NCI-H345 treated with DMSO at 0.1 percent for 48 hours (cell line): Measurements from ENCODE around the gene JOSD1.
A peak's percentile ranks its signal among the peaks of the same experiment; 100 is the strongest.

Experiments used
- DNase-seq: peaks from one replicate; lab custom pipeline; 2025; ENCODE audit not compliant: unreplicated experiment; lab: John Stamatoyannopoulos, UW

JOSD1 gene

DNA sequence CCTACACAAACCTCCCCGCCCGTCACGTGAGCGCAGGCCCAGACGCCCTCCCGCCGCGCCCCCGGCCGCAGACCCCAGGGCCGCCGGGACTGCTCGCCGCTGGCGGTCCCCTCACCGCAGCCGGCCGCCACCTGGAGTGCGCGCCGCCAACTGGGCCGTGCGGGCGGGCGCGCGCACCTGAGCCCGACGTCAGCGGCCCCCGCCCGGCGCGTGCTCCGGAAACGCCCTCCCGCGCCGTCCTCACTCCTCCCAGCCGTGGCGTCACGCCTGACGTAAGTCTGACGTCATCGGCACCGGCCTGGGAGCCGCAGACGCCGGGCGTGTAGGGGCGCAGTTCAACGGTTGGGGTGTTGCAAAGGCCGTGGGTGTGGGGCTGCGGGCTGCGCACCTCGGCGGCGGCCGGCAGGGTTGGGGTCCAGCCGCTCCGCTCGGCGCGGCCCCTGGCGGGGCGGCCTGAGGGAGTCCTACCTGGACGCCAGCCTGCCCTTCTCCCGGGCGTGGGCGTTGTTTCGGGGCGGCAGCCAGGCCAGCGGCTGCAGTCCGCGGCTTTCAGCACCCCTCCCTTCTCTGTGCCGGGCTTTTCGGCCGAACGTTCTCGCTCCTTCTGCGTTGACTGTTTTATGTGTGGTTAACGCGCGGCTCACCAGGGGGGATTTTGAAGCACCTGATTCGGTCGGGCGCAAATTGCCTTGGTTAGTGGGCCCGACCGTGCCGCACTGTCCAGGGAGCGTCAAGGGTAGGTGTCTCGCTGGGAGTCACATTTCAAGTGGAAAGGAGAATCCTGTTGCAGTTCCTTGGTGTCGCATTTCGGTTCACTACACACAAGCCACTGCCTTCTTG lies at the start of gene JOSD1:
JOSD1 (minus strand) TSS at position 155 of the 840 bp plus-strand sequence. CDS start 956 bp downstream, outside the sequence.
- DNase-seq: peak; percentile 65

DNA sequence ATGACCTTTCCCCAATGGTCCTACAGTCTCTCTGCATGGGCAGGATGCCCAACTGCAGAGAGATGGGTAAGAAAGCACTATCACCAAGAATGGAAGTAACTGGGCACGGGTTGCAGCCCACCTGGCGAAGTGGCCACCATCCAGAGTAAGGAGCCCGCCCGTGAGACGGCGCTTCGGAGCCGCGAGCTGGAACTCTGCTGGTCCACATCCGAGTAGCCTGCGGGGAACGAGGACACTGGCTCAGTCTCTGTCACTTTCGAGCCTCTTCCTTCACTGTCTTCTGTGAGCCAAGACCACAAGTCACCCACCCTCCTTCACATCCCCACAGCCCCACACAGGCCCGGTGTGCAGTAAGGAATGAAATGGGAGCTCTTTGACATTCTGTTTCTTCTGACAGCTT lies 49.4 kb upstream of the JOSD1 start:
- no peak for DNase-seq

DNA sequence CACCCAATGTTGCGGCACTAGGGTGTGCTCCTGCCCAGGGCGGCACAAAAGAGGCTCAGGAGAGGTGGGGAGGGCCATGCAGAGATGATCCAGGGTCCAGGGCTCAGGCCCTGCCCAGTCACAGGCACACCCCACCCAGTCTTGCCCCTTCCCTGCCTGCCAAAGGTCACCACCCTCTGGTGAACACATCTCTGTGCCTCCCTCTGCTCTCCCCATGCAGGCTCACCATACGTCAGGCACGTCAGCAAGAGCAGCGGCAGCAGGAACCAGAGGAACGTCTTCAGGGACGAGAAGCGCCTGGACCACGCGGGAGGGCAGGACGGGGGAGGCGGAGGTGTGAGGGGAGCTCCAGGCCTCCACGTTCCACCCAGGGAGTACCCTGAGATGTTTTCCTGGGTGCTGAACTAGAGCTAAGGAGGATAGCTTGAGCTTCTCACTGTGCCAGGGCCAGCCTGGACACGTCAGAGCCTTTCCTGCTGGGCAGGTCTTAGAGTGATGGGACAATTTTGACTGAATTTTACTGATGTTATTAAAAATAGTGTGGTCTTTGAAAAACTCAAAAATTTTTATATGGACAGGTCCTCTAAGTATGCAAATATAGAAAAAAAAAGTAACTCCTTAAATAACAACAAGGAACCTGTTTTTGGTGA lies 47.9 kb upstream of the JOSD1 start:
- no peak for DNase-seq

DNA sequence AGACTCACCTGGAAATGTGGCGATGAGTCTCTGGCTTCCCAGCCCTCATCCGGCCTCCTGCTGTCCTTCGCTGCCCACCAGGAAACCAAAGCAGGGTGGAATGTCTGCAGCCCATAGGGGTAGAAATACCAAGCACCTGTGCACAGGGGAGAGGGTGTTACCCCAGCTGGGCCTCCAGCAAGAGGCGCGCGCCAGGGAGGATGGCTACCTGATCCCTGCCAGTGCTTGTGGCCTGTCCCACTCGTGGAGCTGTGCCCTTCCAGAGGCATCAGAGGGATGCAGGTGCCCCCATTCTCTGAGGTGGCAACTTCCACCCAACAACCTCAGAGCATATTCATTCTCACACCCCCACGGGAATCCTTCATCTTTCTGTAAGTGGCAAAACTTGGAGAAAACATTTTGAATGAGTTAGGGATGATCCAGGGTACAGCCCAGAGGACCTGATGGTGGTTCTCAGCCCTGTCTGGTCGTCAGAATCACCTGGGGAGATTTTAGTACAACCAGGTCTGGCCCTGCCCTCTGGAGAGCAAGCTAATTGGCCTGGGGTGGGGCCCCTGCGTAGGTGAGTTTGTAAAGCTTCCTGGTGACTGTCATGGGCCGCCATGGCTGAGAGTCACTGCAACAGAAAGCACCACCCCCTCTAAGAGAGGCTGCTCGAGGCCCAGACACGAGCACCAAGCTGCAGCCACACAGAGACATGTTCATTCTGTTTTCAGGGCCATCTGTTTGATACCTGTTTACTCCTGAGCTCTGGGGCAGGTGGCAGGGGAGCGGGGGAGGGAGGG lies 45.1 kb upstream of the JOSD1 start:
- DNase-seq: no peak

DNA sequence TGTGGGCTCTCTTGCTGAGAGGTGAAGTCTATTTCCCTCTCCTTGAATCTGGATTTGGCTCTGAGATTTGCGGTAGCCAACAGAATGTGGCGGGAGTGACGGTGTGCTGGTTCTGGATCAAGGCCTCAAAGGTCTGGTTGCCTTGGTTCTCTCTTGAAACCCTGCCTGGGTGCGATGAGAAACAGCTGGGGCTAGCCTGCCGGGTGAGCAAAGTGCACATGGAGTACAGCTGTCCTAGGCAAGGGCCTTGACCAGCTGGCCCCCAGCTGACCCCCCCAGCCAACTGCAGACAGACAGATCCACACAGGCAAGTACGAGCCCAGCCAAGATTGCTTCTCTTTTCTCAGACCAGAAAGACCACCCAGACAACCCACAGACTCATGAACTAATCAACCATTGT lies 44.2 kb upstream of the JOSD1 start:
- DNase-seq: no peak

DNA sequence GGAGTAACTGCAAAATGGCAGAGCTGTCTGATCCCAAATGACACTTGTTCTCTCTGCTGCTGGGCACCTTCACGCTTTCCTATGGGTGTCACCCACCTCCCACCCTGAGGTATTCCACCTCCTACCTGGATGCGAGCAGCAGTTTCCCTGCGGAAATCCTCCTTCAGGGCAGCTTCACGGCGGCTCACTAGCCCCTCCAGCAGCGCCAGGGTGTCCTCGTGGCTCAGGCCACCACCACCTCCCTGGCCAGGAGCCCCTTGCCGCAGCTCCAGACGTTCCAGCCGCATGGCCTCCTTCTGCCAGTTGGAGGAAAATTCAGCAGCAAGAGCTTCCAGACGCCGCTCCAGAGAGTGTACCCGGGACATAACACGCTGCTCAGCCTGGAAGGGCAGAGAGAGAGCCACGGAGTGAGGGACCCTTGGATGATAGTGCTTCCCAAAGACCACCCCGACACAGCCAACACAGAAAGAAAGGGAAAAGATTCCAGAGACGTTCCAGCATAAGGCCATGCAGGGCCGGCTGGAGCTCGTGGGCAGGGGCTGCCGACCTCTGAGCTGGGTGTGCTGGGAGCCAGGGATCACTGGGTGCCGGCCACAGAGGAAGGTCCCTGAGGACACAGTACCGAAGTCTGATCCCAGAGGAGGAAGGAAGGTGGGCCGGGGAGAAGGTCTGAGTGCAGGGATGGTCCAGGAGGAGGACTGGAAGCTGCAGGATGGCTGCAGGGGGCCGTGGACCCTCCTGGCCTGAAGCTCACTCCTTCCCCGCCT lies 41.6 kb upstream of the JOSD1 start:
- DNase-seq: no peak

DNA sequence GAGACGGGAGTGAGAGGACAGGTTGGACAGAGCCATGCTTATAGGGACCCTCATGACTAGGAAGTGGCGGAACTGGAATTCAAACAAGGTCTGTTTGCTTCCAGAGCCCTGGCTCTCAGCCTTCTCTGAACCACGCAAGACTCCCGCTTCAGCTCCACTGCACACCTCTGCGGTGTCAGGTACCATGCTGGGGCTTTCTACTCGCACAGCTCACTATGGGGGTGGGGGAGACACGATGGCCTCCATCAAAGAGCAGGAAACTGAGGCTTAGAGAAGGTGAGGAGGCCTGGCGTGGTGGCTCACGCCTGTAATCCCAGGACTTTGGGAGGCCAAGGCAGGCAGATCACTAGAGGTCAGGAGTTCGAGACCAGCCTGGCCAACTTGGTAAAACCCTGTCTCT lies 40.8 kb upstream of the JOSD1 start:
- no peak for DNase-seq

DNA sequence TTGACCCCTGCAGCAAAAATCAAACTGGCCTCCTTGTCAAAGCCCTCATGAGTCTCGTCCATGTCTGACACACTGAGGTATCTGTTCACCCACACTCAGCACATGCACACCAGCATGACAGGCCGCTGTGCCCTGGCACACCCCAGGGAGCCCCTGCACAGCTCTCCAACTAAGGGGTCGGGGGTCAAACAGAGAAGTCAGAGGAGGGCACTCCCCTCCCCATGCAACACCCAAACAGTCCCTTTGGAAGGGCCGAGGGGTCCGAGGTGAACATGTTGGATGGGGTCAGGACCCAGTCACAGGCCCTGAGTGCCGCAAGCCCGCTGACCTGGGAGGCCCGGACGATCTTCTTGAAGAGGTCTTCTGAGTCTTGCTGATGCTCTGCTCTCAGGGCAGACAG lies 40.4 kb upstream of the JOSD1 start:
- DNase-seq: no peak

DNA sequence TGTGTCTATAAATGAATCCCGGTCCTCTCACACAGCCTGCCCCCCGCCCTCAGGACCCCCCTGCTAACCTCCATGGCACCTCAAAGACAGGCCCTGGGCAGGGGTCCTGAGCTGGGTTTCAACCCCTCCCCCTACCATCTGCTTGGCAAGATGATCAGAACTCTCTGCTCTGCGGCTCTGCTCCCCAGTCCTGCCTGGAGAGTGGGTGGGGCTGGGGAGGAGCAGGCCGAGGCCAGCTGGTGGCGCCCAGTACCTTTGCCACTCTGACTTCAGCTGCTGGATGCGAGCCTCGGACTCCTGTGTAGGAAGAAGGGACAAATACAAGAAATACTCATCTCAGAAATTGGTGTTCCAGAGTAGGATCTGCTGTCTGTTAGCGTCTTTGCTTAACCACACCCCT lies 40.0 kb upstream of the JOSD1 start:
- DNase-seq: no peak

DNA sequence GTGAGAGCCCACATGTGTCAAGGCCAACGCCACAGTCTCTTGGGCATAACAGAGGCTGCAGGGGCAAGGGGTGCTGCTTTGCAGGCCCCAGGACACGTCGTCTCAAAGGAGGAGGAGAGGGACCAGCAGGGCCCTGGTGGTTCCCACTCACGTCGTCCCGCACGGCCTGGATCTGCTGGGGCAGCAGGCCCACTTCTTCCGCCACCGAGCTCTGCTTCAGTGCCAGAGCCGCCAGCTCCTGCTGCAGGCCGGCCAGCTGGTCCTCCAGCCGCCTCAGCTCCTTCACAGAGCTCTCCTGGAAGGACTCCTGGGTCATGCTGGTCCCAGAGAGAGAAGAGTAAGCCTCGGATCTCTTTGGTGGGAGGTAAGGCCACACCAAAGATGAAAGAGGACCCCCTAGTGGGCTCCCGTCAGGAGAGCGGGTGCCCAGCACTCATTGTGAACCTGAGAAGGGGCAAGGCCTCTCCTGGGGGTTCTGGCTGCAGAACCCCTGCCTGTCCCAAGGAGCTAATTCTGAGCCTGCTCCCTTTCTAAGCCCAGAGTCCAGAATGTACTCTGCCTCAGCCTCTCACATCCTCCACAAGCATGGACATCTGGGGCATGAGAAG lies 39.5 kb upstream of the JOSD1 start:
- no peak for DNase-seq

DNA sequence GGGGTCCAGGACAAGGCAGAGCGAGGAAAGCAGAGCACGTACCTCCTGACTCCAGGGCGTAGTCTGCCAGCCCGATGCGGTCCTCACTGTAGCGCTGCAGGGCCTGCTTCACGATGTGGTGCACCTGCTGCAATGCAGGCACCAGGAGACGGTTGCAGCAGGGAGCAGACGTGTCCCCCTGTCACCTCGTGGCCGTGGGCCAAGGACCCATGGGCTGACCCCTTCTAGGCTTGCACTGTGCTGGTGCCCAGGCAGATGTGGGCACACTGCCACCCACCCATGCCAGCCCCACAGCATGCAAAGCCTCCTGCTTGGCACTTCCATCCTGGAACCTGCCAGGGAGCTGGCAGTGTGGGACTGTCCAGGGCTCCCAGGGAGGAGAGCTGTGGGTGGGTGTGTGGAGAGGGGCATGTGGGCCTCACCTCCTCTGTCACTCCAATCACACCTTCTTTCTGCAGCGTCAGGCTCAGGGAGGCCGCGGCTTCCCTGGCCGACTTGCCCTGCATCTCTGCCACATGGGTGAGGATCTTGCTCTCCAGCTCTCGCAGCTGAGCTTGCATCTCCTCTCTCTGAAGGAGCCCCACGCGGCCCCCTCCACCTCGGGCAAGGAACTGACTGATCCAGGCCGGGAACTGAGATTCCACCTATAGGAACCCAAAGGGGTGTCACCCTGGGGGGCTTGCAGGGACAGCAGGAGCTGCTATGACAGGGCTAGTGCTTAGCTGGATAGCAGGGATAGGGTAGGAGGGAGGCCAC lies 38.7 kb upstream of the JOSD1 start:
- DNase-seq: no peak

DNA sequence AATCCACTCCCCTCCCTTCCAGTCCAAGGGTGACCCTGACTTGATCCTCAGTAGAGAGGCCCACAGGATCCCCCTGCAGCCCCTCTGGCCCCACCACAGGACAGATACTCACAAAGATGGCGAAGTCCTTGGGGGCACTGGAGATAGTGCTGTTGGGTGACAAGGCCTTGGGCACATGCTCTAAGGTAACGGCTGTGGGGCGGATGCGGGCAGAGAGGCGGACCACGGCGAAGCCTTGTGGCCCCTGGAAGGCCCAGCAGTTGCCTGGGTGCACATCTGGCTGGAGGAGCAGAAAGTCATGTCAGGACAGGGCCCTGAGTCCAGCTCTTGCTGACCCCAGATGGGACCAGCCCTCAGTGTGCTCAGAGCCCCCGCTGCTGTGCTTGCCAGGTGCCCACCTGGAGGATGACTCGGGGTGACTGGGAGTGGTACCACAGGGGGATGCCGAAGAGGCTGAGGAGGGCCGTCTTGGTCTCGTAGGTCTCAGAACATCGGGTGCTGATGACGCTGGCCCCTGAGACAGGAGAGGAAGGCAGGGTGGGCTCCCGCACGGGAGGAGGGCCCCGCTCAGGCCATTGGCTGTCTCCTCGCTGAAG lies 37.8 kb upstream of the JOSD1 start:
- no peak for DNase-seq

DNA sequence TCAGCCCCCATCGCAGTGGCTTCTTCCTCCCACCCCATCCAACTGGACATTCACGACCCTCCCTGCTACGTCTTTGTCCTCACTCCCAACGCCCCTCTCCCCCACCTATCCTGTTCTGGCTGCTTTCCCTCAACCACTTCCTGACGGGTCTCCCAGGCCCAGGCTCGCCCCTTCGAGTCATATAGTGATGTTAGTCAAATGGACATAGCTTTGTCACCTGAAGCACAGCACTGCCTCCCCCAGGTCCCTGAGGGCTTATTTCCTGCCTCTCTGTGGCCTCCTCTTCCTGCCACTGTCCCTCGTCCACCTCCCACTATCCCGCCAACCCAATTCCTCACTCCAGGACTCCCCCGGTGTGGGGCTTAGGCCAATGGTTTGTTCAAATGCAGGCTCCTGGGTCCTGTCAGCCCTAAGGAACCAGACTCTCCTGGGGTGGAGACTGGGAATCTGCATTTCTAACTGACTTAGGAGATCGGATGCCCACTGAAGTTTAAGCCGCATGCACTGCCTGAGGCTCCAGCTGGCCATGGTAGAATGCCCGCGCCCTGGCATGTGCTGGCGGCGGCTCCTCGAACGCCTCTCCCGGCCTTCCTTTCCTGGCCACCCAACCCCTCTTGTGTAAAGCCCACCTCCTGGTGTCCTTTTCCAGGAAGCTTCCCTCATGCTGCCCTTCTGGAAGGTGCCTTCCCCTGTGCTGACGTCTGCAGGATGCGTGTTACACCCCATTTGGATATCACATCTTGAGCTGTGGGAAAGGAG lies 36.7 kb upstream of the JOSD1 start:
- DNase-seq: no peak

DNA sequence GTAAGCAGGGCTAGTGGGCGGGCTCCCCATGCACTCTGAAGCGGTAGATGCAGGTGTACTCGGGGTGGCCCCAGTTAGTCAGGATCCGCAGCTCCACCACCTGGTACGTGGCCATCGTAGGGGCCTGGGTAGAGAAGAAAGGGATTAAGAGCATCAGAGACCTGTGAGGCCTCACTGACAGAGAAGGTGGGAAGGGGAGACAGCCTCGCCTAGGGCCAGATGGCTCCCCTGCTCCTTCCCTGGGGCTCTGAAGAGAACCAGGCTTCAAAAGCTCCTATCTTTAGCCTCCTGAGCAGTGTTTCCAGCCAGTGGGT lies 35.5 kb upstream of the JOSD1 start:
- DNase-seq: no peak

DNA sequence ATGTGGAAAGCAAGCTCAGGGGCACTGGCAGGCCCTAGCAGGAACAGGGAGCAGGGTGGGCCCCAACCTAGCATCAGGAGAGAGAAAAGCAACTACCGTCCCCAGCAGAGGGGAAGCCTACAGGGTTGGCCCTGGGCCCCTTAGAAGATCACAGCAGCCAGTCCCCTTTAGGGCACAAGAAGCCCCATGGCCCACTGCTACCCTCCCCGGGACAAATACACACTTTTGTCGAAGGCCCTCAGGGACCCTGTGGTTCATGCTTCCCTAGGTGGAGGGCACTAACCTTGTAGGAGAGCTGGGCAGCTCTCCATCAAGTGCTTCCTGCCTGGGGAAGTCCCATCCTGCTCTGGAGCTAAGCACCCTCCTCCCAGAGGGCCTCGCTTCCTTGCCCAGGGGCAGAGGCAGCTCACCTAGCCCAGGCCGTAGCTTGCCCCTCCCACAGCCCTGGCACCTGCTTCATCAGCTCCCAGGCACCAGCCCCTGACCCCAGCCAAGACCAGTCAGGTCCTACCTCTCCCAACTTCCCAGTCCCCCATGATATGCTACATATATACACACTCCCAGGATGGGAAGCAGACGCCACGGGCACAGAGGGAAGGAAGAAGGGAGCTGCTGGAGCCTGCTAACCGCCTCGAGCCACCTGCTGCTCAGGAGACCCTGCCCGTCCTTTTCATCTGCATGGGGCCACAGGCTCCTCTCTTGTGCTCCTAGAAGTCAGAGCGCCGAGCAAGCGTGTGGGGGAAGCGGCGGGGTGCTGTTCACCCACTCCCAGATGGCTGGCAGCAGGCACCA lies 34.9 kb upstream of the JOSD1 start:
- no peak for DNase-seq

DNA sequence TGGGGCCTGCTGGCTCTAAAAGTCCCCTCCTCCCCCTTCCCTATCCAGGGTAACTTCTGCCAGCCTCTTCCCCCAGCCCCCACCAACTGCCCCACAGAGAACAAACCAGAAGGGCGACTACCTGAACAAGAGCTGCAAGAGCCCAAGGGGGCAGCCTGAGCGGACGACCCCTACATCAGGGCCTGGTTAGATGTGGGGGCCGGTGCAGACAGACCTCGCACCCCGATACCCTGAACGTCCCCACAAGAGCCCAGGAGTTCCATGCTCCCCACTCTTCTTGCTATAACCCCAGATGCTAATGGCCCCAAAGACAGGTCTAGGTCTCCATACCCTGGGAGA lies 34.4 kb upstream of the JOSD1 start:
- no peak for DNase-seq

DNA sequence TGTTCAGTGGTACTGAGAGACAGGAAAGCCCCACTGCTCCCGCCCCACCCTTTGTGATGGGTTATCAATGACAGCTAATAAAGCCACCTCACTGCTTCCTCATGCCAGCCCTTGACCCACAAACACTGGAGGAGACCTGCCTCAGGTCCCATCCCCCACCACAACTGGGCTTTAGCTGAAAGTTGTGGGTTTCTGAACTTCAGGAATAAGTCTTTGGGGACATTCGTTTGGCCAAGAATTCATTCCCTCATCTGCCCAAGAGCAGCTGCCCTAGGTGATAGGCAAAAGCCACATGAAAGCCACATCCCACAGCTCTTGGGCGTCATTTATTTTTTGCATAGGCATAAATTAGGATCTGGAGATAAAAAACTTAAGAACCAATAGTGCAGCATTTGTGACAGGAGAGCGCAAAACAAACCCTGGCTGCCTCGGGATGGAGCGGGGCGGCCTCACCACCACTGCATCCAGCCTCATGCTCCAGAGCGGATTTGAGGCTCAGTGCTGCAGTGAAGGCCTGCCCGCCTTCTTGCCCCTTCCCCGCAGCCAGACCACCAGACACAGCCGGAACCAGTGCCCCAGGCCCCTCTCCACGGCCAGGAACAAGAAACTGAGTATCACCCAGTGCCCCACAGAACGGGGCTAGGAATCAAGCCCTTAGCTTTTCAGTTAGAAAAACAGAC lies 33.8 kb upstream of the JOSD1 start:
- no peak for DNase-seq
